Dedifferentiated amniotic fluid mesenchymal stem cell (primary cell): ENCODE data around the gene ACP1.

Experiments
- DNase-seq: peaks from one replicate; pipeline ENCODE4 v3.0.0-alpha.2; 2016; ENCODE audit errors: extremely low spot score

The ACP1 gene

GRCh38 chr2:255195-255594, 9.6 kb upstream of the ACP1 start:
- no peak for DNase-seq

GRCh38 chr2:256094-256493, 8.7 kb upstream of the ACP1 start:
- no peak for DNase-seq

GRCh38 chr2:257429-257828, 7.3 kb upstream of the ACP1 start:
- no peak for DNase-seq

- DNase-seq, result no peak
Measured at GRCh38 chr2:257842-258241, 6.9 kb upstream of the ACP1 start.

- DNase-seq, result no peak
Measured at GRCh38 chr2:258933-259332, 5.8 kb upstream of the ACP1 start.

- no peak for DNase-seq
Measured at GRCh38 chr2:259789-260331, 4.9 kb upstream of the ACP1 start.

- no peak for DNase-seq
Measured at GRCh38 chr2:260507-261161, 4.1 kb upstream of the ACP1 start.

- no peak for DNase-seq
Measured at GRCh38 chr2:262117-262516, 2.6 kb upstream of the ACP1 start.

GRCh38 chr2:263022-263738, 1.6 kb upstream of the ACP1 start:
- no peak for DNase-seq

GRCh38 chr2:263774-264492, 814 bp upstream of the ACP1 start, which contains the start of gene SH3YL1:
Gene SH3YL1, minus strand, starts transcription at chr2:264032. Its CDS starts 48 bp downstream, at chr2:263984.
- DNase-seq, result no peak

- DNase-seq, result no peak
Measured at GRCh38 chr2:268323-268722, 3.6 kb downstream of the ACP1 start.

GRCh38 chr2:269356-270030, 4.7 kb downstream of the ACP1 start:
- no peak for DNase-seq

- DNase-seq, result no peak
Measured at GRCh38 chr2:270861-271260, 6.1 kb downstream of the ACP1 start.

- no peak for DNase-seq
Measured at GRCh38 chr2:271917-272316, 7.2 kb downstream of the ACP1 start.

GRCh38 chr2:273333-273732, 8.6 kb downstream of the ACP1 start:
- DNase-seq, result no peak

- DNase-seq, result no peak
Measured at GRCh38 chr2:274503-274902, 9.8 kb downstream of the ACP1 start.

GRCh38 chr2:275466-275865, 10.7 kb downstream of the ACP1 start:
- DNase-seq, result no peak

- DNase-seq, result no peak
Measured at GRCh38 chr2:278312-278926, 13.7 kb downstream of the ACP1 start.

- no peak for DNase-seq
Measured at GRCh38 chr2:278927-279320, 14.2 kb downstream of the ACP1 start.

GRCh38 chr2:279366-279765, 14.6 kb downstream of the ACP1 start:
- no peak for DNase-seq

GRCh38 chr2:279956-280649, 15.4 kb downstream of the ACP1 start:
- no peak for DNase-seq
